Testis (tissue), 3 donors: ENCODE data around the gene PEX14. TPM values are rescaled to one million over a fixed set of nuclear protein-coding genes. Genes with fewer than 3 reads are reported as not detected.

Experiments
- DNase-seq: peaks from one replicate; pipeline ENCODE4 v3.0.0-alpha.2; 2019
- H3K27ac ChIP-seq, 2 donors: fragments of 200-600 bp; sonication (generic); one replicate each; pipeline ENCODE4 v1.5.1; 2019
- H3K27me3 ChIP-seq: fragments of 200-600 bp; sonication (generic); one replicate; pipeline ENCODE4 v1.5.1; 2019
- H3K36me3 ChIP-seq: fragments of 200-600 bp; sonication (generic); one replicate; pipeline ENCODE4 v1.5.1; 2017; ENCODE audit warnings: low read depth; ENCODE audit errors: missing control alignments
- H3K4me1 ChIP-seq: fragments of 200-600 bp; sonication (generic); one replicate; pipeline ENCODE4 v1.5.1; 2019
- H3K4me3 ChIP-seq, 2 donors: fragments of 200-600 bp; sonication (generic); one replicate each; pipeline ENCODE4 v1.5.1; 2017 to 2019
- H3K9me3 ChIP-seq: fragments of 200-600 bp; sonication (generic); one replicate; pipeline ENCODE4 v1.5.1; 2017
- CTCF ChIP-seq, 3 experiments: fragments of 450-650 bp in 2 of 3; fragments of 200-600 bp in 1 of 3; sonication (generic) in 1 of 3; IDR thresholded peaks; one replicate each; pipeline ENCODE4 v1.5.1; 2016 to 2019; ENCODE audit warnings: antibody characterized with exemption in 3 of 3, mild to moderate bottlenecking in 2 of 3, moderate library complexity in 1 of 3
- POLR2A ChIP-seq: fragments of 450-650 bp; IDR thresholded peaks from one replicate; pipeline ENCODE4 v1.6.1; 2017; ENCODE audit warnings: antibody characterized with exemption, mild to moderate bottlenecking, moderate library complexity
- WGBS, 2 donors: methylation state at CpG; one replicate each; pipeline ENCODE4 v1.1.5; 2018; 5-methylcytosine and 5-hydroxymethylcytosine counted together
- intact Hi-C: fragments of 100-400 bp; cut with DNase I; formaldehyde crosslinking; loops from one replicate; pipeline ENCODE4 v1.15.1; 2023; ENCODE audit warnings: low total_unique reads
- polyA plus RNA-seq: library from polyadenylated mRNA; stranded (reverse); fragments of 350-450 nt; fragmentation: Illumina TruSeq; extraction: RNeasy Lipid Tissue Mini Kit (QIAGEN cat#74804); gene quantifications from one replicate; pipeline ENCODE4 v1.2.3, GENCODE V29; 2014; ENCODE audit warnings: low read depth, low replicate concordance; ENCODE audit not compliant: insufficient read depth
- total RNA-seq, 2 donors: library from RNA; depleted of rRNA; stranded (reverse); fragments of >200 nt; gene quantifications; one replicate each; pipeline ENCODE4 v1.2.3, GENCODE V29; 2016

Gene PEX14
- total and polyA plus RNA-seq, 3 donors from 2014 or later = 28.6 to 39.8 (median 30.3) TPM

GRCh38 chr1:10549904-10550664, 75.3 kb downstream of the PEX14 start:
- intact Hi-C loops = no loop called here
- Histone ChIP-seq H3K27me3 (no peaks in the 10 kb centered on the region), H3K4me1 (no peaks in the 10 kb centered on the region), H3K27ac (no peak overlapping the region), H3K9me3 (no peaks in the 10 kb centered on the region), H3K4me3 (no peak overlapping the region), H3K36me3 (no peaks in the 10 kb centered on the region)
- WGBS, 2 donors = 82 to 90% methylated on average over 2 of the region's 2 CpGs
- no peak for DNase-seq
- no peak for TF ChIP-seq POLR2A
- TF ChIP-seq CTCF (IDR thresholded peaks at IDR 0.05) = no peak

GRCh38 chr1:10553118-10553517, 78.4 kb downstream of the PEX14 start:
- Histone ChIP-seq H3K4me1 (peaks cover 4% of the 10 kb centered on the region), H3K27ac (no peak overlapping the region), H3K36me3 (no peaks in the 10 kb centered on the region), H3K27me3 (no peaks in the 10 kb centered on the region), H3K9me3 (no peaks in the 10 kb centered on the region), H3K4me3 (no peak overlapping the region)
- WGBS, 2 donors = 91 to 97% methylated on average over 10 of the region's 10 CpGs
- no peak for TF ChIP-seq POLR2A
- no peak for TF ChIP-seq CTCF (IDR thresholded peaks at IDR 0.05)
- intact Hi-C loops = no loop called here
- DNase-seq = no peak

- Histone ChIP-seq H3K27ac (no peak overlapping the region), H3K36me3 (no peaks in the 10 kb centered on the region), H3K9me3 (no peaks in the 10 kb centered on the region), H3K4me1 (peaks cover 4% of the 10 kb centered on the region), H3K4me3 (no peak overlapping the region), H3K27me3 (no peaks in the 10 kb centered on the region)
- no peak for TF ChIP-seq POLR2A
- TF ChIP-seq CTCF (IDR thresholded peaks at IDR 0.05) = no peak
- intact Hi-C loops = no loop called here
- no peak for DNase-seq
- 62 to 70% methylated on average over 17 to 20 of the region's 20 CpGs for WGBS, 2 donors
Observed at GRCh38 chr1:10555635-10556429, 81.1 kb downstream of the PEX14 start.

- intact Hi-C loops = no loop called here
- TF ChIP-seq POLR2A (no peak), CTCF (IDR thresholded peaks at IDR 0.05) (no peak)
- DNase-seq = peak; percentile 63
- Histone ChIP-seq H3K9me3 (no peaks in the 10 kb centered on the region), H3K4me3 (no peak overlapping the region), H3K4me1 (peaks cover 4% of the 10 kb centered on the region), H3K27ac (no peak overlapping the region), H3K27me3 (no peaks in the 10 kb centered on the region), H3K36me3 (no peaks in the 10 kb centered on the region)
- WGBS, 2 donors = 59 to 83% methylated on average over 9 of the region's 9 CpGs
Observed at GRCh38 chr1:10556430-10557005, 81.8 kb downstream of the PEX14 start.
